ENCODE data around the gene IL6R. TPM values are rescaled to one million over a fixed set of nuclear protein-coding genes. Genes with fewer than 3 reads are reported as not detected.
A peak's percentile ranks its signal among the peaks of the same experiment; 100 is the strongest.

The IL6R gene
- total RNA-seq, 1 donor from 2014 or later, result 3.3 TPM

DNA sequence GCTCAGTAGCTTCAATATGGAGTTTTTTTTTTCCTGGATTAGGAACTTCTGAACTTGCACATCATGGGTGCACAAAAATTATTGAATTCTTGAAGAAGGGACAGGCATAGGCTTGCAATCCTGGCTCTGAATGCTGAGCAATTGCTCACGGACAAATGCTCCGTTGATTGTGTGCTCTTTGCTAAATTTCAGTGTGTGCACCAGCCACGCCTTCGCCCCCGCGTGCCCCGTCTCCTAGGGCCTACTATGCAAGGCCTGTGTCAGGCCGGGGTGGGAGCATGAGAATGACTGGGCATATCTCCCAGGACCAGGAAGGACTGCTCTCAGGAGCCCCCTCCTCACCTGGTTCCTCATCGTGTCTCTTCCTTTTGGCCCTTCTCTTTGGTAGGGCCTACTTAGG lies 17.4 kb downstream of the IL6R start:
- no peak for DNase-seq (ENCODE audit: low spot score in 2 of 2)
- no peak for FAIRE-seq

GRCh38 chr1:154423304-154423987 lies 18.3 kb downstream of the IL6R start:
- FAIRE-seq, result no peak
- peak; percentile 56 to 63 for DNase-seq (ENCODE audit: low spot score in 2 of 2)

DNA sequence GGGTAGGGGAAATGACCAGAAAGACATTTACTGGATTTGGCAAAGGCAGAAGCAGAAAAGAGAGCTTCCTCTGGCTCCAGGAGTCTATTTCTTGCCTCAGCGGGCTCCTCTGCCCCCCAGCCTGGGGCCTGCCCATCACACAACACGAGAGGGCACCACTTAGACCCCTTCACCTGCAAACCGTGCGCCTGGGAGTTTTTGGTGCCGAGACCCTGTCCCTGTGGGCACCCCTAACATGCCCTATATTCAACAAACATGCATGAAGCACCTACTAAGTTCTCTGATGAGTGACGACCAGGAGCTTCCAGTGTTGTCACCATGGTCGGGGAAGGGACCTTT lies 18.8 kb downstream of the IL6R start:
- FAIRE-seq, result no peak
- DNase-seq (ENCODE audit: low spot score in 2 of 2), result no peak

DNA sequence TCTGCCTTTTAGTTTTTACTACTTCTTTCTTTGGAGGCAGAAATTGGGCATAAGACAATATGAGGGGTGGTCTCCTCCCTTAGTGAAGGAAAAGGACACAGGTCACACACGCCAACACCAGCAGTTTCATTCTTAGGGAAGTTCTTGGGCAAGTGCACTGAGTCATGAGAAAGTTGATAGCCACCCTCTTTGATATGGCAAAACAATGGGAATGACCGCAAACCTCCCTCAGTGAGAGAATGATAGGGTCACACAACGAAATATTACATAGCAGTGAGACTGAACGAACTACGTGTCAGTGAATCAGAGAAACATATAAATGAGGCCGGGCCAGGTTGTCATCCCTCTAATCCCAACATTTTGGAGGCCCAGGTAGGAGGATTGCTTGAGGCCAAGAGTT lies 20.0 kb downstream of the IL6R start:
- FAIRE-seq (no peak), DNase-seq (ENCODE audit: low spot score in 2 of 2) (no peak)

DNA sequence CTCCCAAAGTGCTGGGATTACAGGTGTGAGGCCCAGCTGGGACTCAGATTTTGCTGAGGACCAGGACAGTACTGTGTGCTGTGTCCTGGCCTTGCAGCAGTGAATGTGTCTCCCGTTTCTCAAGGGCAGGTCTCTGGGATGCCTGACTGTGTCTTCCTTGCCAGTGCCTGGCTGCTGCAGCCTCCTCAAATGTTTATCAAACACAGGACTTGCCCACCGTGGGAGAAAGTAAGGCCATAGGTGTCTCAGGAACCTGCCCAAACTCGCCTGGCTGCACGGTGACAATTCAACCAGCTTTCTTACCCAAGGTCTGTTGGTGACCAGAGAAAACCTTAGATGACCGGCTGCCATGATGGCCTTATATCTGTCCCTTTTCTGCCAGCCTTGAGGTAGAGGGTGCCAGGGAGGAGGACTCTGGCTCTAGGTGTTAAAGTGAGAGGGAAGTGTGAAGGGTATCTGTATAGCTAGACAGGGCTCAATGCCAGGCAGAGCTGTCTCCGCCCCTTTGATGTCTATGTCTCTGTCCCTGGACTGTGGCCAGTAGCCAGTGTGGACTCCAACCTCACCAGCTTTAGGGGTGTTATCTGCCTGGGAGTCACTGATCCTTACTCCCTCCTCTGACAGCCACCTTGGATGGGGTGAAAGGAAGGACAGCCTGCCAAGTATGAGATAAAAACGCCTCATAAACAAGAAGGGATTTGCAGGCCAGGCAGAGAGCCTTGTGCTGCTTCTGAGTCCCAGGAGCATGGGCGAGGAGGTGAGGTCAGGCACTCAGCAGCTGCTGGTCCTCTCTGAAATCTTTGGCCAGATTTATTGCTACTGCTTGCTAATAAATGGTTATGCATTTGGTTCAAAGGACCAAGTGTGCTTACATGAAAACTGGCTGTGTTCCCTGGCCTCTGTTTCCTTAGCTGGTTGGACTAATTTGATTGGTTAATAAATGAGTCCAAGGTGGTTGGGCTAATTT lies 22.3 kb downstream of the IL6R start:
- DNase-seq (ENCODE audit: low spot score in 2 of 2) (no peak), FAIRE-seq (no peak)

- no peak for FAIRE-seq
- DNase-seq (ENCODE audit: low spot score in 2 of 2), result no peak
These were observed 24.0 kb downstream of the IL6R start for GRCh38 chr1:154429118-154429517.

- no peak for FAIRE-seq
- DNase-seq (ENCODE audit: low spot score in 2 of 2), result no peak
These were observed 24.9 kb downstream of the IL6R start for GRCh38 chr1:154429841-154430611.

DNA sequence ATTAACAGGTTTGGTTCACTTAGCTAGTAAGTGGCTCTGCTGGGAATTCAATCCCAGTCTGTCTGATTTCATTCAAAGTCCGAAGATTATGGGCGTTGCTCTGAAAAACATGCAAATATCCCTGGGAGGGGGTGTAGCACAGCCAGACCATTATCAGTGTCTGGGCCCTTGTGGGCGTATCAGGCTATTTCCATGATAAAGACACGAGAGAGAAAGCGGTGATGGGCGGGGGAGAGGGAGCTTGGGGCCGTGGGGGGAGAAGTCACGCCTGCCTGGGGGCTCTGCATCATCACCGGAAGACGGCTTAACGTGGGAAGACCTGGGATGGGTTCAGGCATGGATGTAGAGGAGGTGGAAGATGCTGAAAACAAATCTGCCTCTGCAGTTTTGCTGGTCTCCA lies 25.8 kb downstream of the IL6R start:
- DNase-seq (ENCODE audit: low spot score in 2 of 2), result no peak
- no peak for FAIRE-seq

DNA sequence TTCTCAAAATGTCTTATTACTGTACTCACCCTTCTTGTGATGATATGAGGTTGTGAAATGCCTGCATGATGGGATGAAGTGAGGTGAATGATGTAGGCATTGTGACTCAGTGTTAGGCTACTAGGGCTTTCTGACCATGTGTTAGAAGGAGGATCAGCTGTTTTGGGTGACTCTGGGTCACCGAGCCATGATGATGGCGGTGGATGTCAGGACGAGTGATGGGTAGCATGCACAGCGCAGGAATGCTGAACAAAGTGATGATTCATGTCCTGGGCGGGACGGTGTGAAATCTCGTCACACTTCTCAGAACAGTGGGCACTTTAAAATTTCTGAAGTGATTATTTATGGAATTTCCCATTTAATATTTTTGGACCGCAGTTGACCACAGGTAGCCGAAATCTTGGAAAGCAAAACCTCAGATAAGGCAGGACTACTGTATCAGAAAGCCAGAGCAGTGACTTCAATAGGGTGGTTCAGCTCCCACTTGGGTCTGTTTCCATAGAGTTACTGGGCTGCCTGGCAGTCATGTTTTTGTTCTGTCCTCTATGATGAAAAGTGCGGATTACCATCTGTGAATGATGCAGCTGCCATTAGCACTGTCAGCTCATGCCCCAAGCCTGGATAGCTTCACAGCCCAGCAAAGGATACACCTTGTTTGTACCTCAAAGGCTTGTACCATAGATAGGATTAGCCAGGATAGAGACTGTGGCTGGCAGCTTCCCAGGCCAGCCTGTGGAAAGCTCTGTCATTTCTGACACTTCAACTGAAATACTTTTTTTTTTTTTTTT lies 26.6 kb downstream of the IL6R start:
- no peak for DNase-seq (ENCODE audit: low spot score in 2 of 2)
- FAIRE-seq, result no peak

DNA sequence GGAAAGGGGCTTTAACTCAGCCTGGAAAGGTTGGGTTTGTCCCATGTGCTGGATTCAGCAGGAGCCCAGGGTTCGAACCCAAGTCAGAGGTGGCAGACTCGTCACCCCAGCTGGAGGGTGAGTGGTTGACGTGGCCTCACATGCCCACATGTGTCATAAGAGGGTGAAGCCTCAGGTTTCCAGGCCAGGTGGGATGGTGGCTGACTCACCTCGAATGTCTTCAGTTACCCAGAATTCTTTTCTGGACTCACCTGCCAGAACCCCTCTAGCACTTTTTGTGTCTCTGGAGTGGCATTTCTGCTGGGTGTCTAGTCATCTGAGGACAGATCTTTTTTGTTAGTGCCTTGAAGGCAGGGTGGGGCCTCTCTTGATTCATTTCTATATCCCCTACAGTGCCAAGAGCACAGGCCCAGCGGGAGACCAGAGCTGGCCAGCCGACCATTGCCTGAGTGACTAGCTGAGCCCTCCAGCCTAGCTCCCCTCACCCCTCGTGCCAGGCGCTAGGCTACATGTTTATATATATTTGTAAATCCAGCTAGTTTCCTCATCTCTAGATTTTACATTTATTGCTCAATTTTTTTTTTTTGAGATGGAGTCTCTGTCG lies 28.1 kb downstream of the IL6R start:
- FAIRE-seq (no peak), DNase-seq (ENCODE audit: low spot score in 2 of 2) (no peak)

- no peak for DNase-seq (ENCODE audit: low spot score in 2 of 2)
- no peak for FAIRE-seq
These were observed 29.4 kb downstream of the IL6R start for GRCh38 chr1:154434346-154435085.

- FAIRE-seq, result no peak
- DNase-seq (ENCODE audit: low spot score in 2 of 2), result no peak
These were observed 30.6 kb downstream of the IL6R start for GRCh38 chr1:154435599-154436200.

- FAIRE-seq (no peak), DNase-seq (ENCODE audit: low spot score in 2 of 2) (no peak)
These were observed 31.3 kb downstream of the IL6R start for GRCh38 chr1:154436433-154436832.

- DNase-seq (ENCODE audit: low spot score in 2 of 2) (no peak), FAIRE-seq (no peak)
These were observed 35.1 kb downstream of the IL6R start for GRCh38 chr1:154440036-154440804.

- DNase-seq (ENCODE audit: low spot score in 2 of 2) (no peak), FAIRE-seq (no peak)
These were observed 36.2 kb downstream of the IL6R start for GRCh38 chr1:154441241-154441888.

GRCh38 chr1:154442006-154442740 lies 37.0 kb downstream of the IL6R start:
- no peak for DNase-seq (ENCODE audit: low spot score in 2 of 2)
- no peak for FAIRE-seq
